GM12872 (cell line): Measurements from ENCODE around the gene GSTM5.

Experiments used
- CTCF ChIP-seq: IDR thresholded peaks from 3 replicates; pipeline ENCODE4 v1.5.1; 2011; ENCODE audit warnings: low read depth, mild to moderate bottlenecking, low read length, moderate library complexity; ENCODE audit not compliant: insufficient read depth

Gene GSTM5

GRCh38 chr1:109713636-109714035, 1.6 kb downstream of the GSTM5 start:
- TF ChIP-seq CTCF = no peak

GRCh38 chr1:109714661-109715372, 2.8 kb downstream of the GSTM5 start:
- TF ChIP-seq CTCF = no peak

- TF ChIP-seq CTCF = no peak
Measured at GRCh38 chr1:109716121-109716520, 4.1 kb downstream of the GSTM5 start.

GRCh38 chr1:109716570-109717090, 4.6 kb downstream of the GSTM5 start:
- TF ChIP-seq CTCF = no peak

GRCh38 chr1:109717729-109718128, 5.7 kb downstream of the GSTM5 start:
- TF ChIP-seq CTCF = no peak

- TF ChIP-seq CTCF = no peak; the same call in 2 of the 3 replicates
Measured at GRCh38 chr1:109718495-109718894, 6.4 kb downstream of the GSTM5 start.

- no peak for TF ChIP-seq CTCF
Measured at GRCh38 chr1:109719337-109719837, 7.3 kb downstream of the GSTM5 start.
